ENCODE results near the gene IL18R1. TPM values are rescaled to one million over a fixed set of nuclear protein-coding genes. Genes with fewer than 3 reads are reported as not detected.

Gene IL18R1
- total and polyA plus RNA-seq, 9 of the 15 experiments (the other 6 are each of a cell fraction or from before 2014, with no cell fraction given): 0.55 to 10.0 (median 2.5) TPM

GRCh38 chr2:102335871-102336366, 19.7 kb upstream of the IL18R1 start (continued):
- TF ChIP-seq ATF1 (CRISPR knock-in tag; IDR thresholded peaks at IDR 0.05) (no peak), ATF1 (tag; IDR thresholded peaks at IDR 0.05) (peak; percentile 70), NBN (IDR thresholded peaks at IDR 0.05; ENCODE audit: low read depth) (peak; percentile 96), CEBPB (tag; IDR thresholded peaks at IDR 0.05) (peak; percentile 91), ZNF143 (CRISPR knock-in tag; IDR thresholded peaks at IDR 0.05) (no peak), ZNF24 (IDR thresholded peaks at IDR 0.05) (peak; percentile 52; the same call in 1 of the 2 replicates), ZNF707 (CRISPR knock-in tag; conservative IDR thresholded peaks at IDR 0.05) (no peak), ZNF589 (CRISPR knock-in tag; IDR thresholded peaks at IDR 0.05; ENCODE audit: low read depth) (peak; percentile 83; the same call in 1 of the 2 replicates), TGIF2 (CRISPR knock-in tag; IDR thresholded peaks at IDR 0.05) (no peak), GATAD2B (IDR thresholded peaks at IDR 0.05; ENCODE audit: borderline replicate concordance) (peak; percentile 96), ZZZ3 (IDR thresholded peaks at IDR 0.05) (no peak), SNIP1 (IDR thresholded peaks at IDR 0.05; ENCODE audit: low read depth) (no peak), SRSF1 (IDR thresholded peaks at IDR 0.05; ENCODE audit: low read depth, low read length) (no peak), JUNB (CRISPR knock-in tag; conservative IDR thresholded peaks at IDR 0.05) (no peak), ZNF146 (CRISPR knock-in tag; IDR thresholded peaks at IDR 0.05; ENCODE audit: unreplicated experiment) (no peak), ZBTB40 (IDR thresholded peaks at IDR 0.05) (no peak), ZBTB40 (CRISPR knock-in tag; IDR thresholded peaks at IDR 0.05) (no peak), ZBTB34 (CRISPR knock-in tag; IDR thresholded peaks at IDR 0.05) (no peak), DACH1 (IDR thresholded peaks at IDR 0.05; ENCODE audit: partially characterized antibody) (peak; percentile 86)

Measured in K562 (cell line).